ENCODE data around the gene RRBP1.

The RRBP1 gene

DNA sequence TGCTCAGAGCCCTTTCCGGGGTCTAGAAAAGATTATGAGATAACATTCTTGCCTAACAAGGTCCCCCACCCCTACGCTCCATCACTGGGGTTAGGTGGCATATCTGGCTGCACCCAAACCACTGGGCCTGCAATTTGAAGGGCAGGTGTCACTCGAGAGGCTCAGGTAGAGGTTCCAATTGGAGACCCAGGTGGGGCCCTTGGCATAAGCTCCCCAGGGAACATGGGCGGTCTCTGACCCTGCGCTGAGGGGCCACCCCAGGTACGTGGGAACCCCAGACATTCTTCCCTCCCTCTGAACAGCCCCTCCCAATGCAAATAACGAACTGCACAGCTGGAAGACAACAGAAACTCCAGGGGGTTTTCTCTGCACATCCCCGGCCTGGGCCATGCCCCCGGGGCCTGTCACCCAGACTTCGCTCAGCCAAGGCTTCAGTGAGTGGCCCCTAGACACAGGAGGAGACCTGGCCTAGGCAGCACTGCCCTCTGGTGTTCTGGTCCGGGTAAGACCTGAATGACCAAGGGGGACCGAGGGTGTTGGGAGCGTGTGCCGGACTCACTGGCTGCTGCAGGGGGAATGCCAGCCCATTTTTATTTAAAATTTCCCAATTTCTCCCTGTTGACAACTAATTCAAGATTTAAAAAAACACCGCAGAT, 64.7 kb downstream of the RRBP1 start:
- TF ChIP-seq, protein P1, sequence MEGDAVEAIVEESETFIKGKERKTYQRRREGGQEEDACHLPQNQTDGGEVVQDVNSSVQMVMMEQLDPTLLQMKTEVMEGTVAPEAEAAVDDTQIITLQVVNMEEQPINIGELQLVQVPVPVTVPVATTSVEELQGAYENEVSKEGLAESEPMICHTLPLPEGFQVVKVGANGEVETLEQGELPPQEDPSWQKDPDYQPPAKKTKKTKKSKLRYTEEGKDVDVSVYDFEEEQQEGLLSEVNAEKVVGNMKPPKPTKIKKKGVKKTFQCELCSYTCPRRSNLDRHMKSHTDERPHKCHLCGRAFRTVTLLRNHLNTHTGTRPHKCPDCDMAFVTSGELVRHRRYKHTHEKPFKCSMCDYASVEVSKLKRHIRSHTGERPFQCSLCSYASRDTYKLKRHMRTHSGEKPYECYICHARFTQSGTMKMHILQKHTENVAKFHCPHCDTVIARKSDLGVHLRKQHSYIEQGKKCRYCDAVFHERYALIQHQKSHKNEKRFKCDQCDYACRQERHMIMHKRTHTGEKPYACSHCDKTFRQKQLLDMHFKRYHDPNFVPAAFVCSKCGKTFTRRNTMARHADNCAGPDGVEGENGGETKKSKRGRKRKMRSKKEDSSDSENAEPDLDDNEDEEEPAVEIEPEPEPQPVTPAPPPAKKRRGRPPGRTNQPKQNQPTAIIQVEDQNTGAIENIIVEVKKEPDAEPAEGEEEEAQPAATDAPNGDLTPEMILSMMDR (IDR thresholded peaks at IDR 0.05) = peak; percentile 83
- TF ChIP-seq ZFX (IDR thresholded peaks at IDR 0.05; ENCODE audit: borderline replicate concordance) = no peak
- no peak overlapping the region for H3K27ac ChIP-seq

DNA sequence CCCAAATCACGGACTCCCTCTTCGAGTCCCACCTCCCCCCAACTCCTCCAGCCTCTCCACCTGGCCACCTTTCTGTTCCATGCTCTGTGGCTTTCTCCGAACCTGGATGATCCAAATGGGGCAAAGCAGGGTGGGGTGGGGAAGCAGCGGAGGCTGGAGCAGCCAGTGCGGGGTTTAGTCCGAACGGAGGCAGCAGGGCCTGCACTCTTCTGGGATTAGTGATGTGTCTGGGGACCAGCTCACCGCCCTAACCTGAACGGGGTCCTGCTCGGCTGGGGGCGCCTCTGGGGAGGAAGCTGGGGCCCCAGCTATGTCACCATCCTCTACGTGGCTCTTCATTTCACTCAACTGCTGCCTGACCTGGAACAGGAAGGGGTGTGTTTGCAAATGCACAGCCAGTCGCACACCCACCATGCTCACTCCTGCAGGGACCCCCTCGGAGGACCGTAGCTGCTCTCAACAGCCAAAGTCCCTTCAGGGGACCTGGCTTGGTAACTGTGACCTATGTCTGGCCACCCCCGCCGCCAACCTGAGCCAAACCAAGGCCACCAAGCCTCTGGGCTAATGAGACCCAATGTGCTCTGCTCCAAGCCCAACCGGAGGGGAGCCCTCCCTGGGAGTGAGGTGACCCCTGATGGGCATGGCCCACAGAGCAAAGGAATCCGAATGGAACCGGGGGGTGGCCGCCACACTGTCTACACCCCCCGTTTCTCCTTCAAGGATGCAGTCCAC, 65.4 kb downstream of the RRBP1 start:
- H3K27ac ChIP-seq = no peak overlapping the region
- TF ChIP-seq, protein P1 (IDR thresholded peaks at IDR 0.05) = no peak
- TF ChIP-seq ZFX (IDR thresholded peaks at IDR 0.05; ENCODE audit: borderline replicate concordance) = no peak

DNA sequence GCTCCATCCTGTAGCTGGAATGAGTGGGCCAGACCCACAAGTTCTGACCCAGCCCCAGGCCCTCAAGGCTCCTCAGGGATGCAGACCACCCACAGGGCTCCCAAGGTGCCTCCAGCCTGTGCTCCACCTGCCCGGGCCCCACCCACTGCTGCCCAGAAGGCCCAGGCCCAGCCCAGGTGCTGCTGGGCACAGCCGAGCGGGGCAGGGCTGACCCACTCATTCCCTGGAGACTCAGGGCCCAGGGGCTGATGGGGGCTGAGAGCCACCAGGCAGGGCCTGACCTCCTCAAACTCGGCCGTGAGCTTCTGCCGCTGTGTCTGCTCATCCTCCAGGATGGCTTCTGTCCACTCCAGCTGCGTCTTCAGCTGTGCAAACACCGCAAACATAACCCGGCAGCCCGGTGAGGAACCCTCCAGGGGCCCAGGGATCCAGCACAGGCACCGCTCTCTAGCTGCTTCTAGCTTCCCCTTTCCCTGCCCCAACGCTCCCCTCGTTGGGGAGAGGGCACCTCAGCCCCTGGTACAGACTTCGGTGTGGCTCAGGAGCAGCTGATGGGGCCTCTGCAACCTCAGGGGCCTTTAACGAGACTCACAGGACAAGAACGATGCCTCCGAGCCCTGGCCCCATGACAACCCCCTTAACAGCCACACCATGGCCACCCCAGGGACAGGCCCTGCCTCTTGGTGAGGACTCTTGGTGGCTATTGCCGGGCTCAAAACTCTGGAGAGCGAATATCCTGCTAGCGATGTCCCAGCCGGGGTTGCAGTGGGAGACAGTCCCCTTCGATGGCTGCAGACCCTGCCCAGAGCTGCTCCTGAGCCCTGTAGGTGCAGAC, 66.2 kb downstream of the RRBP1 start:
- H3K27ac ChIP-seq = no peak overlapping the region
- TF ChIP-seq, protein P1 (IDR thresholded peaks at IDR 0.05) = no peak
- no peak for TF ChIP-seq ZFX (IDR thresholded peaks at IDR 0.05; ENCODE audit: borderline replicate concordance)

DNA sequence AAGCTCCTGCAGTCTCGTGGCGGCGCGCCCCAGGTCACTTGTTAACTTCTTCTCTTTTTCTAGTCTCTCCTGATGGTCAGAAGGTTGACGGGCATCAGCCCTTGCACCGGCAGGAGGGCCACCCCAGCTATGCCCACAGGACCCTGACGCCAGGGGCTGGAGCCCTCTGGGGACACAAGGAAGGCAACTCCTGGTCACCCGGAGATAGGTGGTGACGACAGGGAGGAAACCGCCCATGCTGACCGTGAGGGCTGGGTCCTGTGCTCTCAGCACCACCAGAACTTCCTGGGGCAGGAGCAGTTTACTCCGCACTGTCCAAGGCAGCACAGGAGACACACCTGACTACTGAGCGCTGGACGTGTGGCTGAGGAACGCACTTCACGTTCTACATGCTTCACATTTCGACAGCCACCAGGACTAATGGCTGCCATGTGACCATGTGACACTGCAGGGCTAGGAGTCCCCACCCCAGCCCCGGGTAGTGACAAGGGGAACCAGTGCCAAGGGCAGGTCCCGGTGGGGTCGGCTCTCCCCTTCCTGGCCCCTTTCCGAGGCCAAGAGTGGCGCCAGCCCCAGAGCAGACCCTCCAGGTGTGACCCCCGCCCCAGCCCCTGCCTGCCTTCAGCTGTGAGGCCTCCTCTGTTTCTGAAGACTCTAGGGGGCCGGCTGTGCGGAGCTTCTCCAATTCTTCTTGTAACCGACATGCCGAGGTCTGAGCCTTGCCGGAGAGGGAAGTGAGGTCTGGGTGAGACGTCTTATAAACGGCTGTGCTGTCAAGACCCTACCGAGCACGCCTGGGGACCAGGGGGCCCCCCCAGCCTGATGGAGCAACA, 67.0 kb downstream of the RRBP1 start:
- H3K27ac ChIP-seq = peak overlapping the region; percentile 34; the same call in 1 of the 2 replicates
- TF ChIP-seq, protein P1 (IDR thresholded peaks at IDR 0.05) = no peak
- no peak for TF ChIP-seq ZFX (IDR thresholded peaks at IDR 0.05; ENCODE audit: borderline replicate concordance)

DNA sequence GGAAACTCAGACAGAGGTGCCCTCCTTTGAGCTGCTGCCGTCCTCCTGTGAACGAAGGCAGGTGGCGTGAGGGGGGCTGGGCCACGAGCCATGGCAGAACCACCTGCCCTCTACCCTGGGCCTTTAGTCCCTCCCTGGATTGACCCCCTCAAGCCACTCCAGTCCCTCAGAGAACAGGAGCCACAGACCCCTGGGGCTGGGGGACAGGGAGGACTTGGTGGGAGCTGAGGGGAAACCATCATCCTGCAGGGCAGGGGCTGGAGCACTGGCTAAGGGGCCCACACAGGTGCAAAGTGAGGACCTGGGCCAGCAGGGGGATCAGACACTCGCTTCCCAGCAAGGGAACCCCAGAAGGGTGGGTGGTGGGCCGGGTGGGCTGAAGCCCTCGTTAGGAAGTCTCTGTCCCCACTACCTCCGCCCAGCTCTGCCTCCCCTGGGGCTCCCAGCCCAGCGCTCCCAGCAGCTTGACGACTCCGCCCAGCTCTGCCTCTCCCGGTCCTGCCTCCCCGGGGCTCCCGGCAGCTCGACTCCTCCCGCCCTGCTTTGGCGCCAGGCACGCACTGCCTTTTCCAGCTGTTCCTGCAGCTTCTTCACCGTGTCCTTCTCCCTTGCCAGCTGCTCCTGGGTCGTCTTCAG, 67.7 kb downstream of the RRBP1 start:
- peak overlapping the region; percentile 34; the same call in 1 of the 2 replicates for H3K27ac ChIP-seq
- TF ChIP-seq ZFX (IDR thresholded peaks at IDR 0.05; ENCODE audit: borderline replicate concordance) = no peak
- TF ChIP-seq, protein P1 (IDR thresholded peaks at IDR 0.05) = no peak
